A673 (cell line): ENCODE data around the gene SLC25A39.

Experiments
- EZH2 ChIP-seq: fragments of 200-600 bp; sonication (generic); IDR thresholded peaks from 2 replicates; pipeline ENCODE4 v1.6.1; 2017; ENCODE audit warnings: borderline replicate concordance, low read depth, mild to moderate bottlenecking, mixed read lengths, antibody characterized with exemption, low read length; ENCODE audit not compliant: poor library complexity, severe bottlenecking
- TF ChIP-seq, protein P1 (sequence below): fragments of 300-800, 200-600 bp; sonication (generic); conservative IDR thresholded peaks from 2 replicates; pipeline ENCODE4 v1.5.1; 2017; ENCODE audit warnings: low read depth, mild to moderate bottlenecking, antibody characterized with exemption, low read length, moderate library complexity, mixed read lengths

DNA sequence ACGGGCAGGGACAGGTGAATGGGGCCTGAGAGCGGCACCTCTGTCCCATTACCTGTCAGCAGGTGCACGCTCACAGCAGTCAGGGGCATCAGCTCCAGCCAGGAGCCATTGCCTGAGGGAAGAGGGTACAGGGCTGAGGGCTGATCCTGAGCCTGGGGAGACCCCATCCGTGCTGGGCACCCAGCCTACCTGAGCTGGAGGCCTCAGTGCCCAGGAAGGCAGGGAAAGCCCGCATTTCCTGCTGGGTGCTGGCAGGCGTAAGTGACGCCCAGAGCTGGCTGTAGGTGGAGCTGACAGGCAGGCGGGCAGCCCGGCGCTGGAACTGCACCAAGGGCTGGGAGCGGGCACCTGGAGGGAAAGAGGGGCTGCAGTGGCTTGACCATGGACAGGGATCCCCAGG, 31.6 kb upstream of the SLC25A39 start:
- TF ChIP-seq, protein P1, sequence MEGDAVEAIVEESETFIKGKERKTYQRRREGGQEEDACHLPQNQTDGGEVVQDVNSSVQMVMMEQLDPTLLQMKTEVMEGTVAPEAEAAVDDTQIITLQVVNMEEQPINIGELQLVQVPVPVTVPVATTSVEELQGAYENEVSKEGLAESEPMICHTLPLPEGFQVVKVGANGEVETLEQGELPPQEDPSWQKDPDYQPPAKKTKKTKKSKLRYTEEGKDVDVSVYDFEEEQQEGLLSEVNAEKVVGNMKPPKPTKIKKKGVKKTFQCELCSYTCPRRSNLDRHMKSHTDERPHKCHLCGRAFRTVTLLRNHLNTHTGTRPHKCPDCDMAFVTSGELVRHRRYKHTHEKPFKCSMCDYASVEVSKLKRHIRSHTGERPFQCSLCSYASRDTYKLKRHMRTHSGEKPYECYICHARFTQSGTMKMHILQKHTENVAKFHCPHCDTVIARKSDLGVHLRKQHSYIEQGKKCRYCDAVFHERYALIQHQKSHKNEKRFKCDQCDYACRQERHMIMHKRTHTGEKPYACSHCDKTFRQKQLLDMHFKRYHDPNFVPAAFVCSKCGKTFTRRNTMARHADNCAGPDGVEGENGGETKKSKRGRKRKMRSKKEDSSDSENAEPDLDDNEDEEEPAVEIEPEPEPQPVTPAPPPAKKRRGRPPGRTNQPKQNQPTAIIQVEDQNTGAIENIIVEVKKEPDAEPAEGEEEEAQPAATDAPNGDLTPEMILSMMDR: no peak
- TF ChIP-seq EZH2: no peak
